ENCODE data around the gene TSPEAR. TPM values are rescaled to one million over a fixed set of nuclear protein-coding genes. Genes with fewer than 3 reads are reported as not detected.

TSPEAR gene
- total and polyA plus RNA-seq, 2 of the 13 experiments (the other 11 are each of a cell fraction or from before 2014, with no cell fraction given) = 0.07 to 0.32 TPM

DNA sequence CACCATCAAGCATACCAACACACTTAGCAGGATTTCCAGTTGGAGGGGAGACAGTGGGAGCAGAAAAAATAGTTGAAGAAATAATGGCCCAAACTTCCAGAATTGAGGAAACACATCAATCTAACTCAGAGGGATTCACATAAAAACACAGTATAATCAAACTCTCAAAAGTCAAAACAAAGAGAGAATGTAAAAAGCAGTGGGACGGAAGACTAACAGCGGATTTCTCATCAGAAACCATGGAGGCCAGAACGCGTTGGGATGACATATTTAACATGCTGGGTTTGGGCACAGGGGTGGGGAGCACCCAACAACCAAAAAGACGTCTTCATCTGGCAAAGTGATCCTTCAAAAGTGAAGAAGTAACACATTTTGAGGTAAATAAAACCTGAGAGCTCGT, 91.5 kb downstream of the TSPEAR start:
- DNase-seq (ENCODE audit: low spot score) = no peak
- Histone ChIP-seq H3K79me2 (ENCODE audit: insufficient read depth, low read length) (no peaks in the 10 kb centered on the region), H3K9me3 (ENCODE audit: low read length) (peaks cover 21% of the 10 kb centered on the region), H3K36me3 (replicated peaks in 1 of 2; ENCODE audit: control insufficient read depth in 1 of 2, insufficient read depth in 2 of 2, low read length in 2 of 2) (no peaks in the 10 kb centered on the region), H3K9ac (ENCODE audit: insufficient read depth, low read depth, low read length) (no peak overlapping the region), H3K4me2 (ENCODE audit: low read depth, low read length) (no peak overlapping the region), H3K27me3 (ENCODE audit: control insufficient read depth in 1 of 2, insufficient read depth in 2 of 2, low read length in 2 of 2) (peaks cover 1 to 20% of the 10 kb centered on the region in 2 experiments; a peak in 2 of 5 replicates), H3K4me1 (ENCODE audit: insufficient read depth, low read length) (no peaks in the 10 kb centered on the region), H2AFZ (ENCODE audit: low read length) (no peak overlapping the region), H4K20me1 (ENCODE audit: insufficient read depth, low read length) (no peaks in the 10 kb centered on the region), H3K27ac (ENCODE audit: extremely low read length, insufficient read depth, low read length) (no peak overlapping the region), H3K4me3 (replicated peaks in 1 of 3; ENCODE audit: insufficient read depth in 1 of 3, low read depth in 2 of 3, low read length in 3 of 3) (no peak overlapping the region)
- ATAC-seq = no peak
- CTCF ChIA-PET (ENCODE audit: low intra/inter-chr PET ratio, low total read pairs) = no interaction called here
- intact Hi-C loops (cut with micrococcal nuclease; ENCODE audit: unreplicated experiment) = loop anchor here (2.0 kb wide), 1 partner anchor 173 kb away; no protein-coding TSS in a partner anchor
- WGBS (ENCODE audit: low lambda C conversion rate) = 43% methylated on average over 6 of the region's 6 CpGs
- POLR2A ChIA-PET = no interaction called here
- TF ChIP-seq KAT7 (CRISPR knock-in tag; IDR thresholded peaks at IDR 0.05; ENCODE audit: borderline replicate concordance) (no peak), ZNF317 (CRISPR knock-in tag; IDR thresholded peaks at IDR 0.05) (peak; percentile 96), JUN (CRISPR knock-in tag; IDR thresholded peaks at IDR 0.05) (no peak)
- no peak for FAIRE-seq
- in situ Hi-C loops (cut with HindIII; ENCODE audit: extremely low pct_ligation_motif_present, low pct_unique_long_range_greater_than_20kb) = no loop called here
- BruUV-seq (replicated peaks) = no TSS peak

DNA sequence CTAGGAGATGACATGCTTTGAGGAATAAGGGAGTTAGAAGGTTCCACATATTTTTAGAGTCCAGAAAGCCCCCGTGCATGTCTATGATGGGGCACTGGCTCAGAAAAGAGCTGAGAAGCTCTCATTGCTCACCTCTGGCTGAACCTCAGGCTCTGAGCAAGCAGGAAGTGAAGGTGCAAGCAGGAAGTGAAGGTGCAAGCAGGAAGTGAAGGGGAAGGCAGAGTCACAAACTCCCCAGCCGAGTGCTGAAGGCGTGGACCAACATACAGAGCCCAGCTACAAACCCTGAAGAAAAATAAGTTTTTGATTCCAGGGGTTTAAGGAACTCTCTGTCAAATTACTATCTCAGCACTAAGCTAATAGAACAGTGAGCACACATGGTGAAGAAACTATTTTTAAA, 92.5 kb downstream of the TSPEAR start:
- Histone ChIP-seq H4K20me1 (ENCODE audit: insufficient read depth, low read length) (no peaks in the 10 kb centered on the region), H3K4me3 (replicated peaks in 1 of 3; ENCODE audit: insufficient read depth in 1 of 3, low read depth in 2 of 3, low read length in 3 of 3) (no peak overlapping the region), H3K4me2 (ENCODE audit: low read depth, low read length) (no peak overlapping the region), H3K27ac (ENCODE audit: extremely low read length, insufficient read depth, low read length) (no peak overlapping the region), H3K27me3 (ENCODE audit: control insufficient read depth in 1 of 2, insufficient read depth in 2 of 2, low read length in 2 of 2) (peaks cover 1 to 28% of the 10 kb centered on the region in 2 experiments; a peak in 3 of 5 replicates), H3K9me3 (ENCODE audit: low read length) (peaks cover 12% of the 10 kb centered on the region), H2AFZ (ENCODE audit: low read length) (no peak overlapping the region), H3K79me2 (ENCODE audit: insufficient read depth, low read length) (no peaks in the 10 kb centered on the region), H3K9ac (ENCODE audit: insufficient read depth, low read depth, low read length) (no peak overlapping the region), H3K36me3 (replicated peaks in 1 of 2; ENCODE audit: control insufficient read depth in 1 of 2, insufficient read depth in 2 of 2, low read length in 2 of 2) (no peaks in the 10 kb centered on the region), H3K4me1 (ENCODE audit: insufficient read depth, low read length) (no peaks in the 10 kb centered on the region)
- TF ChIP-seq SRSF9 (IDR thresholded peaks at IDR 0.05; ENCODE audit: borderline replicate concordance, insufficient read depth, low read depth, low read length, poor library complexity, severe bottlenecking) = no peak
- no peak for TF ChIP-seq GABPA (IDR thresholded peaks at IDR 0.05; ENCODE audit: low read depth, low read length)
- peak; percentile 34; the same call in 1 of the 2 replicates for TF ChIP-seq GABPA (CRISPR knock-in tag; IDR thresholded peaks at IDR 0.05; ENCODE audit: low read depth)
- TF ChIP-seq, protein P1, sequence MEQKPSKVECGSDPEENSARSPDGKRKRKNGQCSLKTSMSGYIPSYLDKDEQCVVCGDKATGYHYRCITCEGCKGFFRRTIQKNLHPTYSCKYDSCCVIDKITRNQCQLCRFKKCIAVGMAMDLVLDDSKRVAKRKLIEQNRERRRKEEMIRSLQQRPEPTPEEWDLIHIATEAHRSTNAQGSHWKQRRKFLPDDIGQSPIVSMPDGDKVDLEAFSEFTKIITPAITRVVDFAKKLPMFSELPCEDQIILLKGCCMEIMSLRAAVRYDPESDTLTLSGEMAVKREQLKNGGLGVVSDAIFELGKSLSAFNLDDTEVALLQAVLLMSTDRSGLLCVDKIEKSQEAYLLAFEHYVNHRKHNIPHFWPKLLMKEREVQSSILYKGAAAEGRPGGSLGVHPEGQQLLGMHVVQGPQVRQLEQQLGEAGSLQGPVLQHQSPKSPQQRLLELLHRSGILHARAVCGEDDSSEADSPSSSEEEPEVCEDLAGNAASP (CRISPR knock-in tag; IDR thresholded peaks at IDR 0.05; ENCODE audit: borderline replicate concordance) = no peak
- no peak for TF ChIP-seq HNRNPH1 (optimal IDR thresholded peaks at IDR 0.05; ENCODE audit: low read depth, low read length)
- 0 out of 2 replicates have a peak, but pooled peaks have one; percentile 7 for TF ChIP-seq RARA (CRISPR knock-in tag; IDR thresholded peaks at IDR 0.05)
- TF ChIP-seq, protein P2, sequence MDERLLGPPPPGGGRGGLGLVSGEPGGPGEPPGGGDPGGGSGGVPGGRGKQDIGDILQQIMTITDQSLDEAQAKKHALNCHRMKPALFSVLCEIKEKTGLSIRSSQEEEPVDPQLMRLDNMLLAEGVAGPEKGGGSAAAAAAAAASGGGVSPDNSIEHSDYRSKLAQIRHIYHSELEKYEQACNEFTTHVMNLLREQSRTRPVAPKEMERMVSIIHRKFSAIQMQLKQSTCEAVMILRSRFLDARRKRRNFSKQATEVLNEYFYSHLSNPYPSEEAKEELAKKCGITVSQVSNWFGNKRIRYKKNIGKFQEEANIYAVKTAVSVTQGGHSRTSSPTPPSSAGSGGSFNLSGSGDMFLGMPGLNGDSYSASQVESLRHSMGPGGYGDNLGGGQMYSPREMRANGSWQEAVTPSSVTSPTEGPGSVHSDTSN (CRISPR knock-in tag; IDR thresholded peaks at IDR 0.05) = no peak
- WGBS (ENCODE audit: low lambda C conversion rate) = 52% methylated on average over 3 of the region's 3 CpGs
- POLR2A ChIA-PET = no interaction called here
- ATAC-seq = no peak
- in situ Hi-C loops (cut with HindIII; ENCODE audit: extremely low pct_ligation_motif_present, low pct_unique_long_range_greater_than_20kb) = no loop called here
- FAIRE-seq = no peak
- CTCF ChIA-PET (ENCODE audit: low intra/inter-chr PET ratio, low total read pairs) = no interaction called here
- no TSS peak for BruUV-seq (replicated peaks)
- intact Hi-C loops (cut with micrococcal nuclease; ENCODE audit: unreplicated experiment) = loop anchor here (2.0 kb wide), 1 partner anchor 174 kb away; no protein-coding TSS in a partner anchor
- no peak for DNase-seq (ENCODE audit: low spot score)
